Tibial artery (tissue), 4 donors: ENCODE measurements around the gene SLC19A3.
A peak's percentile ranks its signal among the peaks of the same experiment; 100 is the strongest.

Experiments used
- DNase-seq, 2 donors: peaks; one replicate each; pipeline ENCODE4 v3.0.0-alpha.2; 2019
- H3K27ac ChIP-seq, 2 donors: fragments of 200-600 bp; sonication (generic) in 1 of 2; 1 replicate in 1 of 2; 2 replicates in 1 of 2; pipeline ENCODE4 v1.5.1; 2018 to 2019; ENCODE audit warnings: mild to moderate bottlenecking in 1 of 2
- H3K27me3 ChIP-seq, 2 donors: fragments of 200-600 bp; sonication (generic) in 1 of 2; one replicate each; pipeline versions ENCODE4 v1.5.1 to v1.6.0; 2016 to 2019
- H3K36me3 ChIP-seq, 3 donors: fragments of 200-600 bp; sonication (generic) in 2 of 3; one replicate each; pipeline ENCODE4 v1.5.1; 2016 to 2019; ENCODE audit warnings: mild to moderate bottlenecking in 2 of 3
- H3K4me1 ChIP-seq, 4 donors: fragments of 200-600 bp; sonication (generic) in 2 of 4; 1 replicate in 3 of 4; 2 replicates in 1 of 4; pipeline ENCODE4 v1.5.1; 2016 to 2019
- H3K4me3 ChIP-seq, 2 donors: fragments of 200-600 bp; sonication (generic) in 1 of 2; 1 replicate in 1 of 2; 2 replicates in 1 of 2; pipeline ENCODE4 v1.5.1; 2018 to 2019; ENCODE audit warnings: mild to moderate bottlenecking in 2 of 2
- H3K9me3 ChIP-seq, 3 donors: fragments of 200-600 bp; sonication (generic) in 1 of 3; one replicate each; pipeline ENCODE4 v1.5.1; 2016 to 2019
- intact Hi-C: fragments of 100-400 bp; cut with DNase I; formaldehyde crosslinking; loops from one replicate; pipeline ENCODE4 v1.15.0; 2023; ENCODE audit warnings: low total_unique reads
- TF ChIP-seq, protein P1 (sequence below), 2 experiments: fragments of 200-600 bp in 1 of 2; fragments of 450-650 bp in 1 of 2; IDR thresholded peaks; one replicate each; pipeline ENCODE4 v1.5.1; 2017 to 2019; ENCODE audit warnings: antibody characterized with exemption in 2 of 2, mild to moderate bottlenecking in 1 of 2, moderate library complexity in 1 of 2

The SLC19A3 gene

GRCh38 chr2:227717687-227718567 lies at the start of gene SLC19A3:
TSS of gene SLC19A3 (minus strand) at chr2:227718028. CDS start at chr2:227702318, 15,710 bp downstream.
- DNase-seq: peak; percentile 92 to 93
- H3K36me3 ChIP-seq: no peaks in the 10 kb centered on the region
- no peaks in the 10 kb centered on the region for H3K9me3 ChIP-seq
- H3K27ac ChIP-seq: peak within 1 kb of the TSS; percentile 69 to 75
- H3K27me3 ChIP-seq: no peaks in the 10 kb centered on the region
- intact Hi-C loops: no loop called here
- peak within 1 kb of the TSS; percentile 52 to 57 for H3K4me3 ChIP-seq
- H3K4me1 ChIP-seq: peaks cover 0 to 35% (median 6%) of the 10 kb centered on the region in 4 donors
- TF ChIP-seq, protein P1, sequence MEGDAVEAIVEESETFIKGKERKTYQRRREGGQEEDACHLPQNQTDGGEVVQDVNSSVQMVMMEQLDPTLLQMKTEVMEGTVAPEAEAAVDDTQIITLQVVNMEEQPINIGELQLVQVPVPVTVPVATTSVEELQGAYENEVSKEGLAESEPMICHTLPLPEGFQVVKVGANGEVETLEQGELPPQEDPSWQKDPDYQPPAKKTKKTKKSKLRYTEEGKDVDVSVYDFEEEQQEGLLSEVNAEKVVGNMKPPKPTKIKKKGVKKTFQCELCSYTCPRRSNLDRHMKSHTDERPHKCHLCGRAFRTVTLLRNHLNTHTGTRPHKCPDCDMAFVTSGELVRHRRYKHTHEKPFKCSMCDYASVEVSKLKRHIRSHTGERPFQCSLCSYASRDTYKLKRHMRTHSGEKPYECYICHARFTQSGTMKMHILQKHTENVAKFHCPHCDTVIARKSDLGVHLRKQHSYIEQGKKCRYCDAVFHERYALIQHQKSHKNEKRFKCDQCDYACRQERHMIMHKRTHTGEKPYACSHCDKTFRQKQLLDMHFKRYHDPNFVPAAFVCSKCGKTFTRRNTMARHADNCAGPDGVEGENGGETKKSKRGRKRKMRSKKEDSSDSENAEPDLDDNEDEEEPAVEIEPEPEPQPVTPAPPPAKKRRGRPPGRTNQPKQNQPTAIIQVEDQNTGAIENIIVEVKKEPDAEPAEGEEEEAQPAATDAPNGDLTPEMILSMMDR (IDR thresholded peaks at IDR 0.05): no peak

GRCh38 chr2:227766373-227766883 lies 48.6 kb upstream of the SLC19A3 start:
- intact Hi-C loops: loop anchor here (10.0 kb wide), 2 partner anchors 292 to 362 kb away; partner anchors contain the start of gene AGFG1
- H3K36me3 ChIP-seq: no peaks in the 10 kb centered on the region
- H3K27me3 ChIP-seq: no peaks in the 10 kb centered on the region
- peaks cover 0 to 12% (median 3%) of the 10 kb centered on the region in 4 donors for H3K4me1 ChIP-seq
- H3K27ac ChIP-seq: no peak overlapping the region
- DNase-seq: peak; percentile 79 to 85
- TF ChIP-seq, protein P1 (IDR thresholded peaks at IDR 0.05): peak; percentile 82 to 94
- H3K4me3 ChIP-seq: no peak overlapping the region
- H3K9me3 ChIP-seq: no peaks in the 10 kb centered on the region

DNA sequence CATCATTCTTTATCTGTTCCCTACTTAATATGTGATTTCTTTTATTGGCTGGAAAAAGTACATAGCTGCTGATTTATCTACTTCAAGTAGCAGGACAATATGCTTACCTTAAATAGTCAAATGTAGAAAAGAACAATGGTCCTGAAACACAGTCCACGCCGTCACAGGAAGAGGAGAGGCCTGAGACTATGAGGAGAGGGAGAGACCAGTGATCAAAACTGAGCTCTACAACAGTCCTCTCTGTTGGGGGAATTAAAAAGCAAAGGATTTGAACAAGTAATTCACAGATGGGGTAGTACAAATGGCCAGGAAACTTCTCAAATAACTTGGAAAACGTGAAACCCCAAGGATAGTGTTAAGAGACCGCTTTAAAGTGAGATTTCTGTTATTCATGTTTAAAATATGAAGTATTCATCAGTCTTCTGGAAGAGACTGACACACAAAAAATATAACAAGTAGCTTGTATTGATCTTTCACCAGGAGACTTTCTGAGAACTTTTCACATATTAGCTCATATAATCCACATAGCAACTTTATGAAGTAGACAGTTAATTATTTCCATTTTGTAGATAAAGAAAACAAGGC lies 48.1 kb upstream of the SLC19A3 start:
- Histone ChIP-seq H3K4me3 (no peak overlapping the region), H3K4me1 (peaks cover 0 to 12% (median 3%) of the 10 kb centered on the region in 4 donors), H3K27ac (peak overlapping the region in 1 of 2 donors; percentile 45), H3K36me3 (no peaks in the 10 kb centered on the region), H3K9me3 (no peaks in the 10 kb centered on the region), H3K27me3 (no peaks in the 10 kb centered on the region)
- DNase-seq: no peak
- TF ChIP-seq, protein P1 (IDR thresholded peaks at IDR 0.05): no peak
- intact Hi-C loops: loop anchor here (10.0 kb wide), 2 partner anchors 291 to 361 kb away; partner anchors contain the start of gene AGFG1

GRCh38 chr2:227761740-227762476 lies 44.1 kb upstream of the SLC19A3 start:
- intact Hi-C loops: loop anchor here (5.0 to 10.0 kb wide), 3 partner anchors 100 to 357 kb away; partner anchors contain the start of gene AGFG1
- no peaks in the 10 kb centered on the region for H3K9me3 ChIP-seq
- no peaks in the 10 kb centered on the region for H3K36me3 ChIP-seq
- H3K4me1 ChIP-seq: peaks cover 0 to 12% (median 3%) of the 10 kb centered on the region in 4 donors
- no peak overlapping the region for H3K4me3 ChIP-seq
- no peaks in the 10 kb centered on the region for H3K27me3 ChIP-seq
- no peak overlapping the region for H3K27ac ChIP-seq
- peak in 1 of 2 donors; percentile 3 for DNase-seq
- TF ChIP-seq, protein P1 (IDR thresholded peaks at IDR 0.05): no peak
